ENCODE data around the gene CLDN5.

CLDN5 gene

DNA sequence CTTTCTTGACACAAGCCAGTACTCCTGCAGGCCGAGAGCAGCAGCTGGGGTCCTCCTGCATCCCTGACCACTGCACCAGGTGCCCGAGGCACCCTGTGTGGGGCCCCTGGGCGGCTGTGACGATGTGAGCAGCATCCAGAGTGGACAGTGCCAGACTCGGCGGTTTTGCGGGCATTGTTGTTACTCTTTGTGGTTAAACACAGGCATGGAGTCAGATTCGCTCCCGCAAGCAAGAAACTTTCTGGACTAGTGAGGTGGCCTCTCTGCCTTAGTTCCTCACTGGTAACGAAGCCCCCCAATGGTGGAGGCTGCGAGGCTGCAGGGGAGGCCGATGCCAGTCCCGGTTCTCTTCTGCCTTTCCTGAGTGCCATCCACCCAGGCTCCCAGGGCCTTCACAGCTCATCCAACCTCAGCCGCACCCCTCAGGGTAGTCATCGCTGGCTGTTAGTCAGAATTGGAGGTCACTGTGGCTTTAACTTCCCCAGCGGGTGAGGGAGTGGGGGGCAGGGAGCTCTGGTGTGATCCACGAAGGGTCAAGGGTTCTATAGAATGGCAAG is 3.7 kb upstream of the CLDN5 start:
- no peak overlapping the region for H3K9ac ChIP-seq (ENCODE audit: low read depth, low read length)
- 90% methylated on average over 17 of the region's 17 CpGs for WGBS

DNA sequence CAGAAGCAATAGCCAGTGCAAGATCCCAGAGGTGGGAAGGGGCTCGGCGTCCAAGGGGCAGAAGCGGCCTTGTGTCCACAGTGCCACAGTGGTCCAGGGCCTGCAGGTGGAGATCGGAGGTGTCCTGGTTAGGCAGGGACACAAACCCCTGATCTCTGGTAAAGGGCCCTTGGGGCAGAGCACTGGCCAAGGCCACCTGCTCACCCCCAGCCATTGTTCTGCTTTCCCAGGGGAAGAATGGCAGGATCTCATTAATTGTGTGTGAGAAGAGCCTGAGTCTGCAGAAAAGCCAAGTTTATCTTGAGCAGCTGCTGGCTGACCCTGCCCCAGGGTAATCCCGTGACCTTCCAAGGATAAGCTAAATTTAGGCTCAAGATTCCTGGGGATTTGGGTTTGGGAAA is 3.1 kb upstream of the CLDN5 start:
- Histone ChIP-seq H3K4me1 (ENCODE audit: insufficient read depth, low read length) (0 out of 2 replicates have a peak, but pooled peaks cover 4% of the 10 kb centered on the region), H3K36me3 (ENCODE audit: insufficient read depth, low read length) (no peaks in the 10 kb centered on the region), H3K4me3 (ENCODE audit: low read length) (no peak overlapping the region), H3K9ac (ENCODE audit: low read depth, low read length) (no peak overlapping the region), H3K27ac (ENCODE audit: low read depth, low read length) (no peak overlapping the region), H3K9me3 (ENCODE audit: insufficient read depth, low read depth, low read length) (no peaks in the 10 kb centered on the region), H3K27me3 (ENCODE audit: insufficient read depth, low read length) (peaks cover 47% of the 10 kb centered on the region)
- WGBS: 95% methylated on average over 5 of the region's 5 CpGs

More for the DNA sequence above, 3.7 kb upstream of the CLDN5 start:
- Histone ChIP-seq H3K36me3 (ENCODE audit: insufficient read depth, low read length) (no peaks in the 10 kb centered on the region), H3K4me3 (ENCODE audit: low read length) (no peak overlapping the region), H3K4me1 (ENCODE audit: insufficient read depth, low read length) (0 out of 2 replicates have a peak, but pooled peaks cover 1% of the 10 kb centered on the region), H3K27ac (ENCODE audit: low read depth, low read length) (no peak overlapping the region), H3K9me3 (ENCODE audit: insufficient read depth, low read depth, low read length) (no peaks in the 10 kb centered on the region), H3K27me3 (ENCODE audit: insufficient read depth, low read length) (peaks cover 41% of the 10 kb centered on the region)

DNA sequence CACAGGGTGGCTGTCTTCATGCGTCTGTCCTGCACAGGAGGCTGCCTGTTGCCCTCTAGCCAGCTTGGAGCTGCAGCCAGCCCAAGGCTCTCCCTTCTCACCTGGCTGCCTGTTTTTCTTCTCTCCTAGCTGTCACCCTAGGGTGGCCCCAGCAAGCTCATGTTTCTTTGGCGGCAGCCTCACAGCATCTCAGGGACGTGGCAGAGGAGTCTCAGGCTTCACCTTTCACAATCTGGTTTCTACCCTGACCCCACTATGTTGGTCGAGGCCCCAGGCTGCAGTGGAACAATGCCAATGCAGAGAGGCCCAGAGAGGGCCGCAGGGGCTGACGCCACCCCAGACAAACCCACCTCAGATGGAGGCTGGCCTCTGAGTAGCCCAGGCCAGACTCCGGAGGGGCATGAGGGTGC is 2.5 kb upstream of the CLDN5 start:
- 0 out of 2 replicates have a peak, but pooled peaks cover 4% of the 10 kb centered on the region for H3K4me1 ChIP-seq (ENCODE audit: insufficient read depth, low read length)
- H3K27ac ChIP-seq (ENCODE audit: low read depth, low read length): no peak overlapping the region
- no peak overlapping the region for H3K4me3 ChIP-seq (ENCODE audit: low read length)
- H3K9me3 ChIP-seq (ENCODE audit: insufficient read depth, low read depth, low read length): no peaks in the 10 kb centered on the region
- no peak overlapping the region for H3K9ac ChIP-seq (ENCODE audit: low read depth, low read length)
- 86% methylated on average over 7 of the region's 7 CpGs for WGBS
- peaks cover 53% of the 10 kb centered on the region for H3K27me3 ChIP-seq (ENCODE audit: insufficient read depth, low read length)
- H3K36me3 ChIP-seq (ENCODE audit: insufficient read depth, low read length): no peaks in the 10 kb centered on the region

DNA sequence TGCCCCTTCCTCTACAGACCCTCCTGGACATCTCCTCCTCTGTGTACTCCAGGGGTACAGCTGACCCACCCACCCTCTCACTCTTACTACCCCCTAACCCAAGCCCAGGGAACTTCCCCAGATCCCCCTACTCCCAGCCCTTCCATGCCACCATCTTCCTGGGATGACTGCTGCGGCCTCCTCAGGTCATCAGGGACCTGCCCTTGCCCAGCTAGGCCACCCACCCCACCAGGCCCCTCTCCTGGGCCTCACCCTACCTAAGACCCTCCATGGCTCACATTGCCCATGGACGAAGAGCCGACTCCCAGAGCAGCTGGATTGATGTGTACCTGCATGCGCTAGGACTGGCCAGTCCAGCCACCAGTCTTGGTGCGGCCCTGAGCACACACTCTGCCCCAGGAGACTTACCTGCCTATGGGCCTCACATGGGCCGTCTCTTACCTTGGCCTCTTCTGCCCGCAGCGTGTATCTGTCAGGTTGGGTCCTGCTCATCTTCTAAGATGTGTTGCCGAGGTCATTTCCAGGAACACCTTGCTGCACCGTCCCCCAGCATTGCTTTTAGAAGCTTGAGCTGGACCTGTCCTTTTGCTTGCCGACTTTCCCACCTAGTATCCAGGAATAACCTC is 2.0 kb upstream of the CLDN5 start:
- Histone ChIP-seq H3K4me3 (ENCODE audit: low read length) (no peak overlapping the region), H3K27ac (ENCODE audit: low read depth, low read length) (no peak overlapping the region), H3K36me3 (ENCODE audit: insufficient read depth, low read length) (no peaks in the 10 kb centered on the region), H3K4me1 (ENCODE audit: insufficient read depth, low read length) (0 out of 2 replicates have a peak, but pooled peaks cover 4% of the 10 kb centered on the region), H3K9me3 (ENCODE audit: insufficient read depth, low read depth, low read length) (no peaks in the 10 kb centered on the region), H3K27me3 (ENCODE audit: insufficient read depth, low read length) (peaks cover 57% of the 10 kb centered on the region), H3K9ac (ENCODE audit: low read depth, low read length) (no peak overlapping the region)
- WGBS: 92% methylated on average over 11 of the region's 11 CpGs

DNA sequence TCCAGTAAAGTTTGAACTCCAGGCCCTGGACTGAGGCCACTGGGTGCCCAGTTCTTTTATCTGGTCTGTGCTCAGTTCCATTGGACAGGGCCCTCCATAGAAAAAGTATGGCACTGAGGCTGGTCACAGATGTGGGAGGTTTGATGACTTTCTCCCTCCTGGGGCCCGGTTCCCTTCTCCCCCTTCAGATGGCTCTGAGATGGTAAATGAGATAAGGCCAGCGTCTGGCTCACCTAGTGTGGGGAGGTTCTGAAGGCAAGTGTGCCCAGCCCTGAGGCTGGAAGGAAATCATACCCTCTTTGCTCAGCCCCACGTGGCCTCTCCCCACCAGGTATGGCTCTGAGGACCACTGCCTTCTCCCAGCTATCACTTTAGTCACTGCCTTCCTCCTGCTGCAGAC is 1.5 kb upstream of the CLDN5 start:
- Histone ChIP-seq H3K9me3 (ENCODE audit: insufficient read depth, low read depth, low read length) (no peaks in the 10 kb centered on the region), H3K4me3 (ENCODE audit: low read length) (no peak overlapping the region), H3K36me3 (ENCODE audit: insufficient read depth, low read length) (peaks cover under 1% of the 10 kb centered on the region; the same call in 1 of the 2 replicates), H3K4me1 (ENCODE audit: insufficient read depth, low read length) (0 out of 2 replicates have a peak, but pooled peaks cover 4% of the 10 kb centered on the region), H3K9ac (ENCODE audit: low read depth, low read length) (no peak overlapping the region), H3K27me3 (ENCODE audit: insufficient read depth, low read length) (peaks cover 57% of the 10 kb centered on the region), H3K27ac (ENCODE audit: low read depth, low read length) (no peak overlapping the region)
- WGBS: 95% methylated on average over 3 of the region's 3 CpGs

DNA sequence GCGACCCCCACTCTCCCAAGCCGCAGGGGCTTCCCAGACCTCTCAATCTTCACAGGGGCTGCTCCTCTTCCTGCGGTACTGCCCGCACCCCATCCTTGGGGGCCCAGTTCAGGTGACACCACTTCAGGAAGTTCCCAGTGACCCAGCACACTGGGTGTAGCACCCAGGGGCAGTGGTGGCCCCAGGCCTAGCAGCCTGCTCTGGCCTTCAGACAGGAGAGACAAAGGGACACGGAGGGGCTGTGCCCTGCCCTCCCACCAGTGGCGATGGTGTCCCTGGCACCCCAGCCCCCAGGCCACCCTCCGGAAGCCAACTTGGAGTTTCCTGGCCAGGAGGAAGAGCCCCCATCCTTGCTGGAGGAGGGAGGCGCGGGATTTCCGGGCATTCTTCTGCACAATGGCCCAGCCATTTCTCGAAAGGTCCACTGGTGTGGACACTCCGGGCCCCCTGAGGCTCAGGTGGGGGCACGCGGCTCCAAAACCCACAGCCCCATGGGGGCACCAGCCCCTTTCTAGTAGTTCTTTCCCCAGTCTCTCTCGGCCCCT is 978 bp upstream of the CLDN5 start:
- peaks cover 2% of the 10 kb centered on the region; the same call in 1 of the 2 replicates for H3K36me3 ChIP-seq (ENCODE audit: insufficient read depth, low read length)
- peaks cover 57% of the 10 kb centered on the region for H3K27me3 ChIP-seq (ENCODE audit: insufficient read depth, low read length)
- 88% methylated on average over 15 of the region's 15 CpGs for WGBS
- no peak overlapping the region for H3K27ac ChIP-seq (ENCODE audit: low read depth, low read length)
- no peaks in the 10 kb centered on the region for H3K9me3 ChIP-seq (ENCODE audit: insufficient read depth, low read depth, low read length)
- peak overlapping the region; percentile 33; the same call in 1 of the 2 replicates for H3K9ac ChIP-seq (ENCODE audit: low read depth, low read length)
- 0 out of 2 replicates have a peak, but pooled peaks cover 4% of the 10 kb centered on the region for H3K4me1 ChIP-seq (ENCODE audit: insufficient read depth, low read length)
- peak overlapping the region; percentile 58; the same call in 1 of the 2 replicates for H3K4me3 ChIP-seq (ENCODE audit: low read length)

DNA sequence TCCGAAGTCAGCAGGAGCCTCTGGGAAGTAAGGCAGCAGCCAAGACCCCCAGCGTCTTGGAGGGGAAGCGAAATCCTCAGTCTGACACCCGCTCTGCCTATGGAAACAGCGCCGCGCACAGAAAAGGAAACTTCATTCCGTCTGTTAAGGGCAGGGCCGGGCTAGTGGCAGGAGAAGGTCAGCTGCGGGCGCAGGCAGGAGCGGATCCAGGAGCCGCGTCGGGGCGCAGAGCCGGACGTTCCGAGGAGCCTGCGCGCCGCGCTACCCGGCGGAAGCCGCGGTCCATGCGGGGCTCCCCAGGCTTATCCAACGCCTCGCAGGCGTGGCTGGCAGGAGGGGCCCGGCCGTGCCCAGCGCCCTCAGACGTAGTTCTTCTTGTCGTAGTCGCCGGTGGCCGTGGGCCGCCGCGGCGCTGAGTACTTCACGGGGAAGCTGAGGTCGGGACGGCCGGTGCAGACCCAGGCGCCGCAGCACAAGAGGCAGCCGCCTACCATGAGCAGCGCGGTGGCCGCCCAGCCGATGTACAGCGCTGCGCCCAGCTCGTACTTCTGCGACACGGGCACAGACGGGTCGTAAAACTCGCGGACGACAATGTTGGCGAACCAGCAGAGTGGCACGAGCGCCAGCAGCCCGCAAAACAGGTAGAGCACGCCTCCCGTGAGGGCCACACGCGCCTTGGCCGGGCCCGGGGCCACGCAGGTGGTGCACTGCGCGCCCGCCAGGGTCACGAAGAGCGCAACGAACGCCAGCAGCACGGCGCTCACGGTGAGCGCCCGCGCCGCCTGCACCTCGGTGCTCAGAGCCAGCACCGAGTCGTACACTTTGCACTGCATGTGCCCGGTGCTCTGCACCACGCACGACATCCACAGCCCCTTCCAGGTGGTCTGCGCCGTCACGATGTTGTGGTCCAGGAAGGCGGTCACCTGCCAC is 705 bp downstream of the CLDN5 start:
- WGBS: 2% methylated on average over 99 of the region's 99 CpGs
- Histone ChIP-seq H3K36me3 (ENCODE audit: insufficient read depth, low read length) (peaks cover 2% of the 10 kb centered on the region; the same call in 1 of the 2 replicates), H3K9me3 (ENCODE audit: insufficient read depth, low read depth, low read length) (no peaks in the 10 kb centered on the region), H3K27me3 (ENCODE audit: insufficient read depth, low read length) (peaks cover 57% of the 10 kb centered on the region), H3K27ac (ENCODE audit: low read depth, low read length) (no peak overlapping the region), H3K9ac (ENCODE audit: low read depth, low read length) (peak overlapping the region; percentile 33; the same call in 1 of the 2 replicates), H3K4me3 (ENCODE audit: low read length) (peak overlapping the region; percentile 58), H3K4me1 (ENCODE audit: insufficient read depth, low read length) (0 out of 2 replicates have a peak, but pooled peaks cover 4% of the 10 kb centered on the region)

DNA sequence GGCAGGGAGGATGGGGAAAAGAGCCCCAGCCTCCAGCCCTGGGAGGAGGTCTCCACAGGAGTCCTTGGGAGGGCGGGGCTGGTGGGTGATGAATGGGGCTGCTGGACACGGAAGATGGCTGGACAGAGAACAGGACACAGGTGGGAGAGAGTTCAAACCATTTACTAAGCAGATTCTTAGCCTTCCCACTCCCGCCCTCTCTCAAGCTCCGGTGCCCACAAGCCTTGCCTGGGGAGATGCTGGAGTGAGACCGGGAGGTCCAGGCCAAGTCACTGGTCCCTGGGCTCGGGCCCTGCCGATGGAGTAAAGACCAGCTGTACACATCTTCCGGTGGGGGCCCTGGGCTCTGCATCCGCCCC is 1.4 kb downstream of the CLDN5 start:
- H3K27me3 ChIP-seq (ENCODE audit: insufficient read depth, low read length): peaks cover 57% of the 10 kb centered on the region
- 0 out of 2 replicates have a peak, but pooled peaks cover 4% of the 10 kb centered on the region for H3K4me1 ChIP-seq (ENCODE audit: insufficient read depth, low read length)
- H3K4me3 ChIP-seq (ENCODE audit: low read length): peak overlapping the region; percentile 58
- H3K9ac ChIP-seq (ENCODE audit: low read depth, low read length): 0 out of 2 replicates have a peak overlapping the region, but pooled peaks have one; percentile 33
- 32% methylated on average over 9 of the region's 9 CpGs for WGBS
- H3K27ac ChIP-seq (ENCODE audit: low read depth, low read length): no peak overlapping the region
- peaks cover 2% of the 10 kb centered on the region; the same call in 1 of the 2 replicates for H3K36me3 ChIP-seq (ENCODE audit: insufficient read depth, low read length)
- H3K9me3 ChIP-seq (ENCODE audit: insufficient read depth, low read depth, low read length): no peaks in the 10 kb centered on the region

DNA sequence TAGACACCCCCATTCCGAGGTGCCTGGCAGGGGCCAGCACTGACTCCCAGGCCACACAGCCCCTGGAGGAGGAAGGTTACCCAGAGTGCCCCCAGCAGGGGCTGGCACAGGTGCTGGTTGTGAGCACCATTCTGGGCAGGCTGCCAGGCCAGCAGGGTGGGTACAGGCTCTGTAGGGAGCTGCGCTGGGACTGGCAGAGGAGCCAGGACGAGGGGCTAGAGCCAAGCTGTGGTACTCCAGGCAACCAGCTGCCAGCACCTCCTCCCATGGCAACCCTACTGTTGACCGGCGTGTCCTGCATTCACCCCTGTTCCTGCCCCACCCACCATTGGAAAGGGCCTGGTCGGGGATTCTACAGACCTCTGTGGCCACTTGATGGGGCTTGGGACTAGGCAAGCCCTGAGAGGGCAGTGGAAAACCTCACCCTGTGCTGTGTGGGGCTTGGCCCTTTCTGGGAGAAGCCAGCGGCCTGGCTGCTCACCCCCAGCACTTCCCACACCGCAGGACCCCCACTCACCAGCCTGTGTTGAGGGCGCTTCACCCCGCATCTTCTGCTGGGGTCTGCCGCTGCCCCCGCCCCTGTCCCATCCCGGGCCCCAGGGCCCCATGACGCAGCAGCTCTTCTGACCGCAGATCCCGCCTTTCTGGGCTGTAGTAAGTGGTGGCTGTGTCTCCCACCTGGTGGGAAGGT is 1.9 kb downstream of the CLDN5 start:
- Histone ChIP-seq H3K4me3 (ENCODE audit: low read length) (no peak overlapping the region), H3K36me3 (ENCODE audit: insufficient read depth, low read length) (peaks cover 6% of the 10 kb centered on the region; the same call in 1 of the 2 replicates), H3K27me3 (ENCODE audit: insufficient read depth, low read length) (peaks cover 57% of the 10 kb centered on the region), H3K27ac (ENCODE audit: low read depth, low read length) (no peak overlapping the region), H3K4me1 (ENCODE audit: insufficient read depth, low read length) (0 out of 2 replicates have a peak, but pooled peaks cover 4% of the 10 kb centered on the region), H3K9me3 (ENCODE audit: insufficient read depth, low read depth, low read length) (no peaks in the 10 kb centered on the region), H3K9ac (ENCODE audit: low read depth, low read length) (no peak overlapping the region)
- 74% methylated on average over 16 of the region's 16 CpGs for WGBS

DNA sequence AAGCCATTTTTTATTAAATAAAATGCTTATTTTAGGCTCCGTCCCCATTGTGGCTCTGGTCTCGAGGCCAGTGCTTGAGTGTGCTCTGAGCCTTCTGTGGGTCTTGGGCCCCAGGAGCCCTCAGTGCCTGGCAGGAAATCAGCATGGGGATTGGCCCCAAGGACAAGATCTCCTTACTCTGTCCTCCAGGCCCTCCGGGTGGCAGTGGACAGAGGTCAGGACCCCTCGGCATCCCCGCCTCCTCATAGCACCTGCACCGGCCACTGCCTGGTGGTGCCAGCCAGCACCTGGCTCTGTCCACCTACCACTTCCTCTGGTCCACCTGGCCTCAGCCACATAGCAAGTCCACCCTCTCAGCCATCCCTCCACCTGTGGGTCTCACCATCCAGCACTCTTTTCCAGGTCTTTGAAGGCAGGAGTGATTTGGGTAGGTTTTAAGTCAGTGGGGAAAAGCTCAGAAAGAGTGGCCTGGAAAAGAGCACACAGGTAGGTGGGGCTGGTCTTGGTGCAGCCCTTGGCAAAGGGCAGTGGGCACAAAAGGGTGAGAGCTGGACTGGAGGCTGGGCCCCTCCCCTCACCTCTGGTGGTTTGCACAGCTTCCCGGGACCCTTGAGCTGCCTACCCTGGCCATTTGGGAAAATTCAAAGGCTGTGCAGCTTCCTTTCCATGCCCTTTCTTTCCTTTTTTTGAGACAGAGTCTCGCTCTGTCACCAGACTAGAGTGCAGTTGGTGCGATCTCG is 3.5 kb downstream of the CLDN5 start:
- H3K4me1 ChIP-seq (ENCODE audit: insufficient read depth, low read length): 0 out of 2 replicates have a peak, but pooled peaks cover 4% of the 10 kb centered on the region
- no peaks in the 10 kb centered on the region for H3K9me3 ChIP-seq (ENCODE audit: insufficient read depth, low read depth, low read length)
- H3K36me3 ChIP-seq (ENCODE audit: insufficient read depth, low read length): peaks cover 15% of the 10 kb centered on the region
- H3K27me3 ChIP-seq (ENCODE audit: insufficient read depth, low read length): peaks cover 44% of the 10 kb centered on the region
- no peak overlapping the region for H3K27ac ChIP-seq (ENCODE audit: low read depth, low read length)
- H3K9ac ChIP-seq (ENCODE audit: low read depth, low read length): no peak overlapping the region
- H3K4me3 ChIP-seq (ENCODE audit: low read length): no peak overlapping the region
- 95% methylated on average over 10 of the region's 10 CpGs for WGBS

All from HUES64 (cell line).